GM18861 (cell line): ENCODE measurements around the gene ZNF783.
"Not testable (repeated sequence)": the region's sequence is repeated elsewhere in the genome, so short reads cannot be mapped to it uniquely, and the experiment has no call there.

ENCODE experiments used
- ATAC-seq: cut with Tn5 transposase; IDR thresholded peaks from one replicate; pipeline ENCODE4 v1.9.1; 2021; ENCODE audit not compliant: unreplicated experiment

Gene ZNF783

DNA sequence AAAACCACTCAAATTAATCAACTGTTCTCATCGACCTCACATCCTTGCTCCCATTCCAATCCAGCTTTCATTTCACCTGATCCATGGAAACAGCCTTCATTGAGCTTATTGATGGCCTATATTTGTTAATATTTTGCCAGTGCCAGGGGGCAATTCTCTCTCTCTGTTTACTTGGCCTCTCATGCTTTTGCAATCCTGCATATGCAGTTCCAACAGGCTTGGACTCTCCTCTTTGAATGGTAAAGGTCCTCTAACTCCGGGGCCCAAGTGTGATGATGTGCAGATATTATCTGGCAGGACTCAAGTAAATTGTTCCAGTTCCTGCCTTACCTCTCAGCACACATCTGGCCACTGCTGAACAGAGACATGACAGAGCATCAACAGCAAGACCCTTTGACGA lies 67.3 kb downstream of the ZNF783 start:
- no peak for ATAC-seq

DNA sequence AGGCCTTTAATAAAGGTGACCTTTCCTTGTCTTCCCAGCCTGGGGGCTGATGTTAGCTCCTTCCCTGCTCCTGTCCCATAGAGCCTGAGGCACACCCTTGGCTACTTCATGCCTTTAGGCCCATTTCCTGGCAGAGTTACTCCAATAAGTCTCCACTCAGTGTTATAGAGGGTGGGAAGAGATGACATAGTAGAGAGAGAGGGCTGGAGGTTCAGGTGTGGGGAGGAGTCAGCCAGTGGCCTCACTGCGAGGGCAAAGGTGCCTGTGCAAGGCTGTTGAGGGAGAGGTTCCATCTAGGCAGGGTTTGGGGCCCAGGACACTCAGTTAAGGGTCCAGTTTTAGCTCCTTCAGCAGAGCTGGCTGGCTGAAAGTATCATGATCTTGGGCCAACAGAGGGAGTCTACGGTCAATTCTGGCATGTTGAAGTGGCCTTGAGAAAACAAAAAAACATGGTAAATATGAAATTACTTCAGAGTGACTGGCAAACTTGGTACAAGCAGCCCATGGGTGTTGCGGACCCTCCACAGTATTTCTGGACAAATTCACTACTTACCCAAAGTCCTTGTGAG lies 67.9 kb downstream of the ZNF783 start:
- ATAC-seq = no peak

GRCh38 chr7:149330914-149331567 lies 69.0 kb downstream of the ZNF783 start:
- no peak for ATAC-seq

- ATAC-seq = not testable (repeated sequence)
Measured at GRCh38 chr7:149332602-149333320, 70.8 kb downstream of the ZNF783 start.

DNA sequence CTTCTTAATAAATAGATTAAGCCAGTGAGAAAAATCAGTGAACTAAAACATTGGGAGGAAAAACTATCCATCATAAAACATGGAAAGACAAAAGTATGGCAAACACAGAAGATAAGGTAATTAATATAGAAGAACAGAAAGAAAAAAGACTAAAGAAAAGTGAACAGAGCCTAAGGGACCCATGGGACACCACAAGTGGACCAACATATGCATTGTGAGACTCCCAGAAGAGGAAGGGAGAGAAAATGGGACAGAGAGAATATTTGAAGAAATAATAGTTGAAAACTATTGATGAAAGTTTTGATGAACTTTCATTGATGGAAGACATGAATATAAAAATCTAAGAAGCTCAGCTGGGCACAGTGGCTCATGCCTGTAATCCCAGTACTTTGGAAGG lies 71.3 kb downstream of the ZNF783 start:
- no peak for ATAC-seq

DNA sequence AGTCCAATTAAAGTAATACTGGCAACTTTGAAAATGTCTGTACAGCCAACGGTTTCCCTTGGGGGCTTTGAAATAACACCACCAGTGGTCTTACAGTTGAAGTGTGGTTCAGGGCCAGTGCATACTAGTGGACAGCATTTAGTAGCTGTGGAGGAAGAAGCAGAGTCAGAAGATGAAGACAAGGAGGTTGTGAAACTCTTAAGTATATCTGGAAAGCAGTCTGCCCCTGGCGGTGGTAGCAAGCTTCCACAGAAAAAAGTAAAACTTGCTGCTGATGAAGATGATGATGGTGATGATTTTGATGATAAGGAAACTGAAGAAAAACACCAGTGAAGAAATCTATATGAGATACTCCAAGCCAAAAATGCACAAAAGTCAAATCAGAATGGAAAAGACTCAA lies 72.2 kb downstream of the ZNF783 start:
- no peak for ATAC-seq
